ENCODE measurements around the gene BRAP.
"Not testable (repeated sequence)": the region's sequence is repeated elsewhere in the genome, so short reads cannot be mapped to it uniquely, and the experiment has no call there.

BRAP gene

DNA sequence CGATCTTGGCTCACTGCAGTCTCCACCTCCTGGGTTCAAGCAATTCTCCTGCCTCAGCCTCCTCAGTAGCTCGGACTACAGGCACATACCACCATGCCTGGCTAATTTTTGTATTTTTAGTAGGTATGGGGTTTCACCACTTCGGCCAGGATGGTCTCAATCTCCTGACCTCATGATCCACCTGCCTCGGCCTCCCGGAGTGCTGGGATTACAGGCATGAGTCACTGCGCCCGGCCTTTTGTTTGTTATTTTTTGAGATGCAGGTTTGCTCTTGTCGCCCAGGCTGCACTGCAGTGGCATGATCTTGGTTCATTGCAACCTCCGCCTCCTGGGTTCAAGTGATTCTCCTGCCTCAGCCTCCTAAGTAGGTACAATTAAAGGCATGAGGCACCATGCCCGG, 33.6 kb upstream of the BRAP start:
- H3K14ac ChIP-seq (ENCODE audit: low read length); H2BK15ac ChIP-seq (ENCODE audit: low read length); H2BK12ac ChIP-seq (ENCODE audit: low read length); H2AK5ac ChIP-seq (ENCODE audit: low read depth, low read length); H4K91ac ChIP-seq (ENCODE audit: low read depth, low read length, poor library complexity); H2BK120ac ChIP-seq (ENCODE audit: low read depth, low read length); H3K23ac ChIP-seq (ENCODE audit: low read depth, low read length, poor library complexity); H2BK5ac ChIP-seq (ENCODE audit: low read length); H3K4me2 ChIP-seq (ENCODE audit: insufficient read depth, low read length, poor library complexity, severe bottlenecking); H3K27ac ChIP-seq (replicated peaks; ENCODE audit: low read length); H3K18ac ChIP-seq (ENCODE audit: low read length); DNase-seq (ENCODE audit: low spot score); H3K9me3 ChIP-seq (replicated peaks in 1 of 2; ENCODE audit: control insufficient read depth in 2 of 2, insufficient read depth in 1 of 2, low read depth in 1 of 2, low read length in 2 of 2); H3K9ac ChIP-seq (ENCODE audit: low read depth, low read length, poor library complexity); H3K27me3 ChIP-seq (ENCODE audit: control insufficient read depth in 3 of 3, insufficient read depth in 3 of 3, low read depth in 1 of 3, low read length in 3 of 3); H3K79me1 ChIP-seq (ENCODE audit: low read depth, low read length); H3K4ac ChIP-seq (ENCODE audit: low read length); H2AFZ ChIP-seq (ENCODE audit: low read length); H4K8ac ChIP-seq (ENCODE audit: low read depth, low read length); H3K4me3 ChIP-seq (ENCODE audit: low read length in 2 of 2): not testable (repeated sequence)
- peaks cover 6 to 59% of the 10 kb centered on the region in 2 donors for H3K36me3 ChIP-seq (replicated peaks in 1 of 2; ENCODE audit: control insufficient read depth in 2 of 2, insufficient read depth in 2 of 2, low read length in 2 of 2)
- no CpG with 5 or more reads among the region's 10 CpGs for WGBS, 2 donors (ENCODE audit: extremely low coverage in 2 of 2, insufficient read length in 2 of 2, insufficient replicate concordance in 1 of 2)
- peaks cover 0 to 12% of the 10 kb centered on the region in 2 donors for H3K4me1 ChIP-seq (ENCODE audit: control insufficient read depth in 2 of 2, insufficient read depth in 1 of 2, low read depth in 1 of 2, low read length in 2 of 2)

- Histone ChIP-seq H4K8ac (ENCODE audit: low read depth, low read length) (no peak overlapping the region), H2BK5ac (ENCODE audit: low read length) (no peak overlapping the region), H3K4me3 (ENCODE audit: low read length in 2 of 2) (no peak overlapping the region), H3K9ac (ENCODE audit: low read depth, low read length, poor library complexity) (no peak overlapping the region), H3K9me3 (replicated peaks in 1 of 2; ENCODE audit: control insufficient read depth in 2 of 2, insufficient read depth in 1 of 2, low read depth in 1 of 2, low read length in 2 of 2) (peaks cover 0 to 15% of the 10 kb centered on the region in 2 donors), H2AFZ (ENCODE audit: low read length) (no peak overlapping the region), H4K91ac (ENCODE audit: low read depth, low read length, poor library complexity) (no peak overlapping the region), H3K14ac (ENCODE audit: low read length) (no peak overlapping the region), H3K27me3 (ENCODE audit: control insufficient read depth in 3 of 3, insufficient read depth in 3 of 3, low read depth in 1 of 3, low read length in 3 of 3) (no peaks in the 10 kb centered on the region), H2BK120ac (ENCODE audit: low read depth, low read length) (no peak overlapping the region), H3K36me3 (replicated peaks in 1 of 2; ENCODE audit: control insufficient read depth in 2 of 2, insufficient read depth in 2 of 2, low read length in 2 of 2) (peaks cover 10 to 70% of the 10 kb centered on the region in 2 donors), H3K4me1 (ENCODE audit: control insufficient read depth in 2 of 2, insufficient read depth in 1 of 2, low read depth in 1 of 2, low read length in 2 of 2) (peaks cover 0 to 12% of the 10 kb centered on the region in 2 donors), H3K4me2 (ENCODE audit: insufficient read depth, low read length, poor library complexity, severe bottlenecking) (no peak overlapping the region), H3K79me1 (ENCODE audit: low read depth, low read length) (no peaks in the 10 kb centered on the region), H2BK15ac (ENCODE audit: low read length) (no peak overlapping the region), H2BK12ac (ENCODE audit: low read length) (no peak overlapping the region), H3K27ac (replicated peaks; ENCODE audit: low read length) (no peak overlapping the region), H3K18ac (ENCODE audit: low read length) (no peak overlapping the region), H3K23ac (ENCODE audit: low read depth, low read length, poor library complexity) (no peak overlapping the region), H3K4ac (ENCODE audit: low read length) (no peak overlapping the region), H2AK5ac (ENCODE audit: low read depth, low read length) (no peak overlapping the region)
- no peak for DNase-seq (ENCODE audit: low spot score)
- WGBS, 2 donors (ENCODE audit: extremely low coverage in 2 of 2, insufficient read length in 2 of 2, insufficient replicate concordance in 1 of 2), result no CpG with 5 or more reads among the region's 4 CpGs
Measured at GRCh38 chr12:111715279-111715678, 29.5 kb upstream of the BRAP start.

DNA sequence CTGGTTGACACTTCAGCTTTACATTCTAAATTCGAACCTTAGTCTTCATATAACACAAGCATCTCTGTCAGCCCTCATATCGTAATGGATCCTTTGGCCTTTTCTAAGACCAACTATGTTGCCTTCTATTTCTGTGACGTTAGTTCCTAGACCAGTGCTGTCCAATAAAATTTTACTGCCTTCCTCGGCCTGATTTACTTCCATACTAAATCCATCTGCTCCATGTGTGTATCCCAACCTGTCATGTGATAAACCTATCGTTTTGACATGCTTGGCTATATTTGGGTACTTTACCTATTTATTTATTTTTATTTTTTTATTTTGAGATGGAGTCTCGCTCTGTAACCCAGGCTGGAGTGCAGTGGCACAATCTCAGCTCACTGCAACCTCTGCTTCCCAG, 20.4 kb upstream of the BRAP start:
- Histone ChIP-seq H2BK5ac (ENCODE audit: low read length) (no peak overlapping the region), H3K23ac (ENCODE audit: low read depth, low read length, poor library complexity) (no peak overlapping the region), H2BK15ac (ENCODE audit: low read length) (no peak overlapping the region), H2BK12ac (ENCODE audit: low read length) (no peak overlapping the region), H4K91ac (ENCODE audit: low read depth, low read length, poor library complexity) (no peak overlapping the region), H3K14ac (ENCODE audit: low read length) (no peak overlapping the region), H3K4me1 (ENCODE audit: control insufficient read depth in 2 of 2, insufficient read depth in 1 of 2, low read depth in 1 of 2, low read length in 2 of 2) (no peaks in the 10 kb centered on the region), H3K36me3 (replicated peaks in 1 of 2; ENCODE audit: control insufficient read depth in 2 of 2, insufficient read depth in 2 of 2, low read length in 2 of 2) (peaks cover 19 to 79% of the 10 kb centered on the region in 2 donors), H4K8ac (ENCODE audit: low read depth, low read length) (no peak overlapping the region), H2AK5ac (ENCODE audit: low read depth, low read length) (no peak overlapping the region), H3K9ac (ENCODE audit: low read depth, low read length, poor library complexity) (no peak overlapping the region), H3K27me3 (ENCODE audit: control insufficient read depth in 3 of 3, insufficient read depth in 3 of 3, low read depth in 1 of 3, low read length in 3 of 3) (no peaks in the 10 kb centered on the region), H3K4me2 (ENCODE audit: insufficient read depth, low read length, poor library complexity, severe bottlenecking) (no peak overlapping the region), H2AFZ (ENCODE audit: low read length) (no peak overlapping the region), H3K9me3 (replicated peaks in 1 of 2; ENCODE audit: control insufficient read depth in 2 of 2, insufficient read depth in 1 of 2, low read depth in 1 of 2, low read length in 2 of 2) (no peaks in the 10 kb centered on the region), H3K18ac (ENCODE audit: low read length) (no peak overlapping the region), H3K27ac (replicated peaks; ENCODE audit: low read length) (no peak overlapping the region), H2BK120ac (ENCODE audit: low read depth, low read length) (no peak overlapping the region), H3K4me3 (ENCODE audit: low read length in 2 of 2) (no peak overlapping the region), H3K4ac (ENCODE audit: low read length) (no peak overlapping the region), H3K79me1 (ENCODE audit: low read depth, low read length) (no peaks in the 10 kb centered on the region)
- no CpG with 5 or more reads among the region's 6 CpGs for WGBS, 2 donors (ENCODE audit: extremely low coverage in 2 of 2, insufficient read length in 2 of 2, insufficient replicate concordance in 1 of 2)
- DNase-seq (ENCODE audit: low spot score), result no peak

DNA sequence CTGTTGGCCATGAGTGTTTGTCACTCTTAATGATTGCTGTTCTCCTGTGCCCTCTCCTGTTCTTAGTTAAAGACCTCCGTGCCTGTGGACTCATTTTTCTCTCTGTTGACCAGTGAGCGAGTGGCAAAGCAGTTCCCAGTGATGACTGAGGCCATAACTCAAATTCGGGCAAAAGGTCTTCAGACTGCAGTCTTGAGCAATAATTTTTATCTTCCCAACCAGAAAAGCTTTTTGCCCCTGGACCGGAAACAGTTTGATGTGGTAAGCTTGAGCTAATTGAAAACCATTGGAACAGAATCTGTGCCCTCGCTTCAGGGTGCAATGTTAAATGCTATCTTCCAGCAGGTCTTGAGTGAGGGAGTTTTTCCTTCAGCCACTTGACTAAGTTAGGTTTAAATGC, 19.9 kb upstream of the BRAP start:
- H3K4me1 ChIP-seq (ENCODE audit: control insufficient read depth in 2 of 2, insufficient read depth in 1 of 2, low read depth in 1 of 2, low read length in 2 of 2), result no peaks in the 10 kb centered on the region
- no peak overlapping the region for H3K9ac ChIP-seq (ENCODE audit: low read depth, low read length, poor library complexity)
- H3K79me1 ChIP-seq (ENCODE audit: low read depth, low read length), result no peaks in the 10 kb centered on the region
- H3K27me3 ChIP-seq (ENCODE audit: control insufficient read depth in 3 of 3, insufficient read depth in 3 of 3, low read depth in 1 of 3, low read length in 3 of 3), result no peaks in the 10 kb centered on the region
- H2AFZ ChIP-seq (ENCODE audit: low read length), result no peak overlapping the region
- no peak overlapping the region for H3K14ac ChIP-seq (ENCODE audit: low read length)
- H3K27ac ChIP-seq (replicated peaks; ENCODE audit: low read length), result no peak overlapping the region
- H3K4ac ChIP-seq (ENCODE audit: low read length), result no peak overlapping the region
- H3K18ac ChIP-seq (ENCODE audit: low read length), result no peak overlapping the region
- peaks cover 18 to 79% of the 10 kb centered on the region in 2 donors for H3K36me3 ChIP-seq (replicated peaks in 1 of 2; ENCODE audit: control insufficient read depth in 2 of 2, insufficient read depth in 2 of 2, low read length in 2 of 2)
- no peak for DNase-seq (ENCODE audit: low spot score)
- H2BK120ac ChIP-seq (ENCODE audit: low read depth, low read length), result no peak overlapping the region
- no peaks in the 10 kb centered on the region for H3K9me3 ChIP-seq (replicated peaks in 1 of 2; ENCODE audit: control insufficient read depth in 2 of 2, insufficient read depth in 1 of 2, low read depth in 1 of 2, low read length in 2 of 2)
- no peak overlapping the region for H3K4me3 ChIP-seq (ENCODE audit: low read length in 2 of 2)
- no peak overlapping the region for H2BK15ac ChIP-seq (ENCODE audit: low read length)
- H3K23ac ChIP-seq (ENCODE audit: low read depth, low read length, poor library complexity), result no peak overlapping the region
- H4K8ac ChIP-seq (ENCODE audit: low read depth, low read length), result no peak overlapping the region
- no peak overlapping the region for H4K91ac ChIP-seq (ENCODE audit: low read depth, low read length, poor library complexity)
- no peak overlapping the region for H2AK5ac ChIP-seq (ENCODE audit: low read depth, low read length)
- no peak overlapping the region for H2BK5ac ChIP-seq (ENCODE audit: low read length)
- WGBS, 2 donors (ENCODE audit: extremely low coverage in 2 of 2, insufficient read length in 2 of 2, insufficient replicate concordance in 1 of 2), result no CpG with 5 or more reads among the region's 5 CpGs
- no peak overlapping the region for H3K4me2 ChIP-seq (ENCODE audit: insufficient read depth, low read length, poor library complexity, severe bottlenecking)
- no peak overlapping the region for H2BK12ac ChIP-seq (ENCODE audit: low read length)

Data from neuronal stem cell (in vitro differentiated cells).